AG09309 (cell line): ENCODE results near the gene TBC1D9B.

ENCODE experiments used
- DNase-seq: peaks from one replicate; pipeline ENCODE4 v3.0.0-alpha.2; 2010; ENCODE audit warnings: low read depth
- H3K4me3 ChIP-seq: 2 replicates; pipeline ENCODE4 v1.5.1; 2011; ENCODE audit warnings: mild to moderate bottlenecking, low read depth, low read length, moderate library complexity; ENCODE audit not compliant: control insufficient read depth
- CTCF ChIP-seq: IDR thresholded peaks from 2 replicates; pipeline ENCODE4 v1.5.1; 2011; ENCODE audit warnings: mild to moderate bottlenecking, low read depth, low read length, inconsistent platforms; ENCODE audit not compliant: insufficient read depth, control insufficient read depth; ENCODE audit errors: missing control alignments

TBC1D9B gene

GRCh38 chr5:179912386-179912785, 4.7 kb upstream of the TBC1D9B start:
- no peak for TF ChIP-seq CTCF
- no peak for DNase-seq
- no peak overlapping the region for H3K4me3 ChIP-seq

DNA sequence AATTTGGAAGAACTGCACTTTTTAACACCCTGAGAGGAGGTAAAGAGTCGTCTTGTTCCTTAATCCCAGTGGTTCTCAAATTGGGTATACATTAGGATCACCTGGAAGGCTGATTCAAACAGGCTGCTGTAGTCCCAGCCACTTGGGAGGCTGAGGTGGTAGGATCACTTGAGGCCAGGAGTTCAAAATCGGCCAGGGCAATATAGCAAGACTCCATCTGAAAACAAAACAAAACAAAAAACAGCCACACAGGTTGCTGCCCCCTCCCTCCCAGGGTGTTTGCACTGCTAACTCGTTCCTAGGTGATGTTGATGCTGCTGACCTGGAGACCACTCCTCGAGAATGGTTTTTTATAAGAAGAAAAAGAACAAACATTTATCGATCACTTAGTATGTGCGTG, 1.5 kb upstream of the TBC1D9B start:
- no peak overlapping the region for H3K4me3 ChIP-seq

DNA sequence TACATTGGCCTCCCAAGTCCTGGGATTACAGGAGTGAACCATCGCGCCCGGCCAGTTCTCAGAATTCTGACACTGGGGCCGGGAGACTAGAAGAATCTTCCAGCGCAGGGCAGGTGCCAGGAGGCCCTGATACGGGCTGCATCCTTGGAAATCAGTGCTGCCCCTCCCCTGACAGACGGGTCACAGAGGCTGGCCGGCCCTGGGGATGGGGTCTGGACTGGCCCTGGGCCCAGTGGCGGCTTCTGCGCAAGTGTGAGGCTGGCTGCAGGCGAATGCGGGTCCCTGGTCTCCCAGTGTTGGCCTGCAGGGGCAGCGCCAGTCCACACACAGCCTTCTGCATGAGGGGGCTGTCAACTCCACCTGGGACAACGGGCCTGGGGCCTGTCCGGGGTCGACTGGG, 831 bp upstream of the TBC1D9B start:
- DNase-seq: no peak
- H3K4me3 ChIP-seq: no peak overlapping the region
- TF ChIP-seq CTCF: peak; percentile 29

More for the DNA sequence above, 1.5 kb upstream of the TBC1D9B start:
- no peak for TF ChIP-seq CTCF
- no peak for DNase-seq

DNA sequence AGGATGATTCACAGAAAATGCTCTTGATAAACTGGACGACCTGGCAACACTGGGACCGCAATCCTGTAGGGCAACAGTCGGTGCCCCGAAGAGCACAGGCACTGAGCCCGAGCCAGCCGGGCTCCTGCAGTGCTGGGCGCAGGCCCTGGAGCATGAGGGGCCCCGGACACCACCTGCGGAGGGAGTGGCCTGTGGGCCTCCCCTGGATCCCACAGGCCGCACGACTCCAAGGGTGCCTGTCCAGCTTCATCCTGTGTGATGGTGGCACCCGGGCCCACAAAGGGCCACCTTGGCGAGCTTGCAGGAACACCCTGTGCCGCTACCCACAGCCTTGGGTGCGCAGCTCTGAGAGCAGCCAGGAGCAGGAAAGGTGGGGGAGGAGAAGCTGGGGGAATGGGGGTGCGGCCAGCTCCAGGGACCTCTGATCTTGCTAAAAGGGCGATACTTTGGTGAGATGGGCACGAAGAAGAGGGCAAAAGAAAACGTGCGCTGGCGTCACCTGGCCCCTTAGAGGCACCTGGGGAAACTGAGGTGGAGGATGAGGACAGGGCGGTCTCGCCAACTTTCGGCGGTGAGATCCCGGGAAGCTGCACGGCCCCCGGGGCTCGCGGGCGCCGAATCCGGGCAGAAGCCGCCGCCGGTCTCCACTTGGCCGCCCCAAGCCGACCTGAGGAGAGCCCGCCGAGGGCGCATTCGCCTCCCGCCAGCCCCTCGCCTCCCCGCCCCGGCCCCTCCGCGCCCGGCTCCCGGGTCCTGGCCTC, 722 bp downstream of the TBC1D9B start:
- no peak for DNase-seq
- H3K4me3 ChIP-seq: peak overlapping the region; percentile 74
- no peak for TF ChIP-seq CTCF

- DNase-seq: no peak
- no peak for TF ChIP-seq CTCF
- H3K4me3 ChIP-seq: peak overlapping the region; percentile 74
Measured at GRCh38 chr5:179906294-179906794, 1.4 kb downstream of the TBC1D9B start.

DNA sequence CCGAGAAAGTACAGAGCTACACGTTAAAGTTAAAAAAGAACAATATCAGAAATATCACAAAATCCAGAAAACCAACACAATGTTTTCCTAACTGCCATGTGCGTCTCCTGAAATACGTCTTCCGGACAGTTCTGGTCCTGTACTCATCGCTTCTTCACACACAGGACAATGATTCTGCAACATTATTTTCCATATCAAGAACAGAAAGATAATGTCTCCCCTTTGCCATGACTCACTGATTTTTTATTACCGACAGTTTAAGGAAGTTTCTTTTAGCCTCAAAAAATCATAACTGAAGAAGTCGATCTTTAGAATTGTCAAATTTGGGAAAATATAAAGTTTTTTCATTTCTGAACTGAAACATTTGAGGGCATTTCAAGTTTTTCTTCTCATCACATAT, 2.5 kb downstream of the TBC1D9B start:
- no peak overlapping the region for H3K4me3 ChIP-seq
- no peak for DNase-seq
- no peak for TF ChIP-seq CTCF
